Left ventricle myocardium inferior (tissue), 1 donor: ENCODE measurements around the gene COL26A1. TPM values are rescaled to one million over a fixed set of nuclear protein-coding genes. Genes with fewer than 3 reads are reported as not detected.

Experiments
- DNase-seq: peaks from one replicate; pipeline ENCODE4 v3.0.0-alpha.2; 2020
- H3K27ac ChIP-seq: fragments of 200-600 bp; replicated peaks from 2 replicates; pipeline ENCODE4 v1.8.0; 2021
- H3K27me3 ChIP-seq: fragments of 200-600 bp; 2 replicates; pipeline ENCODE4 v1.8.0; 2021; ENCODE audit warnings: low read depth
- H3K36me3 ChIP-seq: fragments of 200-600 bp; 2 replicates; pipeline ENCODE4 v1.8.0; 2021
- H3K4me1 ChIP-seq: fragments of 200-600 bp; 2 replicates; pipeline ENCODE4 v1.8.0; 2021
- H3K4me3 ChIP-seq: fragments of 200-600 bp; 2 replicates; pipeline ENCODE4 v1.8.0; 2021; ENCODE audit warnings: mild to moderate bottlenecking, moderate library complexity
- H3K9me3 ChIP-seq: fragments of 200-600 bp; replicated peaks from 2 replicates; pipeline ENCODE4 v1.8.0; 2021
- CTCF ChIP-seq: fragments of 200-600 bp; IDR thresholded peaks from 2 replicates; pipeline ENCODE4 v1.8.0; 2021; ENCODE audit warnings: antibody characterized with exemption, mild to moderate bottlenecking, borderline replicate concordance
- intact Hi-C: fragments of 100-400 bp; cut with micrococcal nuclease; formaldehyde crosslinking; loops from one replicate; pipeline ENCODE4 v1.11.0; 2022
- total RNA-seq: library from RNA; stranded (reverse); fragmentation: NEBNext Ultra II Directional; extraction: Animal tissue kit (Norgen Biotek cat#: 25700); gene quantifications from one replicate; pipeline ENCODE4 v1.2.1, GENCODE V29; 2021
- donor health status: DM: no; HTN: yes; CAD: no; lungs with severe emphysema.

COL26A1 gene
- total RNA-seq, 1 donor from 2014 or later: not detected

- intact Hi-C loops: no loop called here
- Histone ChIP-seq H3K4me1 (no peaks in the 10 kb centered on the region), H3K27me3 (peaks cover 94% of the 10 kb centered on the region), H3K4me3 (no peak overlapping the region), H3K27ac (no peak overlapping the region), H3K9me3 (peaks cover 3% of the 10 kb centered on the region), H3K36me3 (no peaks in the 10 kb centered on the region)
- no peak for DNase-seq
- TF ChIP-seq CTCF: no peak
Observed at GRCh38 chr7:101399759-101400158, 37.1 kb downstream of the COL26A1 start.

GRCh38 chr7:101400751-101401150 lies 38.1 kb downstream of the COL26A1 start:
- H3K4me1 ChIP-seq: no peaks in the 10 kb centered on the region
- intact Hi-C loops: no loop called here
- DNase-seq: no peak
- peaks cover 92% of the 10 kb centered on the region for H3K27me3 ChIP-seq
- no peak overlapping the region for H3K4me3 ChIP-seq
- no peaks in the 10 kb centered on the region for H3K36me3 ChIP-seq
- no peak overlapping the region for H3K27ac ChIP-seq
- peaks cover 3% of the 10 kb centered on the region for H3K9me3 ChIP-seq
- TF ChIP-seq CTCF: no peak

- Histone ChIP-seq H3K4me1 (no peaks in the 10 kb centered on the region), H3K9me3 (peaks cover 3% of the 10 kb centered on the region), H3K27ac (no peak overlapping the region), H3K36me3 (no peaks in the 10 kb centered on the region), H3K27me3 (peaks cover 87% of the 10 kb centered on the region), H3K4me3 (no peak overlapping the region)
- intact Hi-C loops: no loop called here
- no peak for TF ChIP-seq CTCF
- DNase-seq: no peak
Observed at GRCh38 chr7:101401390-101402080, 38.9 kb downstream of the COL26A1 start.

GRCh38 chr7:101402081-101402779 lies 39.6 kb downstream of the COL26A1 start:
- no peak overlapping the region for H3K27ac ChIP-seq
- DNase-seq: no peak
- H3K9me3 ChIP-seq: peaks cover 3% of the 10 kb centered on the region
- intact Hi-C loops: no loop called here
- no peak overlapping the region for H3K4me3 ChIP-seq
- TF ChIP-seq CTCF: no peak
- H3K36me3 ChIP-seq: no peaks in the 10 kb centered on the region
- H3K4me1 ChIP-seq: no peaks in the 10 kb centered on the region
- peaks cover 87% of the 10 kb centered on the region for H3K27me3 ChIP-seq

GRCh38 chr7:101402835-101403234 lies 40.2 kb downstream of the COL26A1 start:
- Histone ChIP-seq H3K9me3 (peaks cover 3% of the 10 kb centered on the region), H3K4me1 (no peaks in the 10 kb centered on the region), H3K4me3 (no peak overlapping the region), H3K27ac (no peak overlapping the region), H3K27me3 (peaks cover 87% of the 10 kb centered on the region), H3K36me3 (no peaks in the 10 kb centered on the region)
- intact Hi-C loops: no loop called here
- DNase-seq: no peak
- no peak for TF ChIP-seq CTCF
